Measurements from ENCODE around the gene PID1. TPM values are rescaled to one million over a fixed set of nuclear protein-coding genes. Genes with fewer than 3 reads are reported as not detected.
A peak's percentile ranks its signal among the peaks of the same experiment; 100 is the strongest.

The PID1 gene
- polyA plus RNA-seq, 1 donor from 2014 or later, result not detected

DNA sequence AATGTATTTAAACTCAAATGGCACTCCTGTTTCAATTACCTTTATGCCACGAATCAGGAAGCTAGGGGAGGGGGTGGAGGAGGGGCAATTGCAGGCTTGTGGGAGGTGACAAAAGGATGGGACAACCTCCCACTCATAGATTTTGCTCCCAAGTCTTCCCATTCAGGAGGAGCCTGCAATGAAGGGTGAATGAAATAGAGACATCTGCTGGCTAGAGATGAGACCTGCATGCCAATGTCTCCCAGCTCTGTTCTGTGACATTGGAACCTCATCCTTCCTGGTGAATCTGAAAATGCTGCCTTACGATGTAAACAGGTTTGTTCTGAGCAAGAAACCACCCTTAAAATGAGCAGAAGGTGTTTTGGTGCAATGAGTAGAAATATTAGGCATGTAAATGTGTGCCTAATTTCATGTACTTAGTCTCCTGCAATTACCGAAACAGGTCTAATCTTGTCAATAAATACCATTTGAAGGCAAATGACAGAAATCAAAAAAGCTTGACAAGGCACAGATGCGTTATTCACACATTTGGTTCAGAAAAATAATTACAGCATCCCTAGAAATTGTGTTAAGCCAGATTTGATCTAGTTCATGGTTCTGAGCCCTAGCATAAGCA, 2.7 kb upstream of the PID1 start:
- Mint-ChIP-seq H3K4me3 (no peak overlapping the region), H3K36me3 (no peaks in the 10 kb centered on the region), H3K27me3 (peaks cover 14% of the 10 kb centered on the region), H3K4me1 (peaks cover 0 to 3% (median 0%) of the 10 kb centered on the region in 3 donors), H3K9me3 (no peaks in the 10 kb centered on the region), H3K27ac (no peak overlapping the region)

- no peak overlapping the region for H3K4me3 Mint-ChIP-seq
- peaks cover 0 to 2% (median 0%) of the 10 kb centered on the region in 3 donors for H3K9me3 Mint-ChIP-seq
Measured at GRCh38 chr2:229273006-229273722, 2.1 kb upstream of the PID1 start.

GRCh38 chr2:229269941-229270340, 1.1 kb downstream of the PID1 start:
- peaks cover 14% of the 10 kb centered on the region for H3K27me3 Mint-ChIP-seq
- H3K4me1 Mint-ChIP-seq, result peaks cover 0 to 3% (median 0%) of the 10 kb centered on the region in 3 donors
- H3K4me3 Mint-ChIP-seq, result peak overlapping the region in 1 of 4 donors; percentile 45
- H3K27ac Mint-ChIP-seq, result no peak overlapping the region
- H3K9me3 Mint-ChIP-seq, result peaks cover 0 to 2% (median 0%) of the 10 kb centered on the region in 3 donors
- no peaks in the 10 kb centered on the region for H3K36me3 Mint-ChIP-seq

More at GRCh38 chr2:229273006-229273722, 2.1 kb upstream of the PID1 start:
- no peak overlapping the region for H3K27ac Mint-ChIP-seq
- peaks cover 14% of the 10 kb centered on the region for H3K27me3 Mint-ChIP-seq
- no peaks in the 10 kb centered on the region for H3K36me3 Mint-ChIP-seq
- peaks cover 0 to 3% (median 0%) of the 10 kb centered on the region in 3 donors for H3K4me1 Mint-ChIP-seq

DNA sequence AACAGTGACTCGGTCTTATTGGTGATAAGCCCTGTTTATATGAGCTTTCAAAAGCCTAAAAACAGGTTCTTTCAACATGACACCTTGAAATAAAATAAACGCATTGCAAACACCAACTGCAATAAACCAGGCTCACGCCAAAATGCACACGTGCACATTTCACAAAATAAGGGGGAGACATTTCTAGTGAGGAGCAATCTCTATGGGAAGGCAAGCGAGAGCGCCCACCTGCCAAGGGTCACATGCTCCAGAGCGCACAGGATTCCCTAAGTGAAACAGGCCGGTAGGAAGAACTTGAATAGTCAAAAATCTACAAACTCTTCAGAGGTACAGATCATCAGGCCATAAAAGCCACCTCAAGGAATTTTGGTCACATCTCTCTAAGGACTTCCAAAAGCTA, 1.9 kb downstream of the PID1 start:
- Mint-ChIP-seq H3K4me1 (peaks cover 0 to 3% (median 0%) of the 10 kb centered on the region in 3 donors), H3K36me3 (no peaks in the 10 kb centered on the region), H3K4me3 (no peak overlapping the region), H3K9me3 (peaks cover 0 to 4% (median 0%) of the 10 kb centered on the region in 3 donors), H3K27ac (no peak overlapping the region), H3K27me3 (peaks cover 14% of the 10 kb centered on the region)

DNA sequence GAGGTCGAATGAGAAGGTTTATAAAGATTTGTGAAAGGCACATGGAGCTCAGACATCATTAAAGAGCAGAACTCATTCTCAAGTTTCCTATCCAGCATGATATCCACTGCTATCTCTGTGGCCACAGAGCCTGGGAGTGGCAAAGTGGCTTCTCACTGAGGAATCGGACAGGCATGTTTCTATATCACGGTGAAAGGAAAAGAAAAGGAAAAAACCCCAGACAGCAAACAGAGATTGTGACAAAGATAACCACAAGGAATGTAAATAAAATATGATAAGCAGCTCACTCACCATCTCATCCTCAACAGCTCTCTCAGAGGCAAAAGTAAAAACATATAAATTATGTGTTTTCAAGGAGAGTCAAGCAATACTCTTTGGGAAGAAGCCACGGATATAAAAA, 2.5 kb downstream of the PID1 start:
- Mint-ChIP-seq H3K4me3 (no peak overlapping the region), H3K4me1 (no peaks in the 10 kb centered on the region), H3K27ac (no peak overlapping the region), H3K27me3 (peaks cover 14% of the 10 kb centered on the region), H3K9me3 (peaks cover 0 to 4% (median 0%) of the 10 kb centered on the region in 3 donors), H3K36me3 (no peaks in the 10 kb centered on the region)

- Mint-ChIP-seq H3K27ac (no peak overlapping the region), H3K4me1 (no peaks in the 10 kb centered on the region), H3K4me3 (no peak overlapping the region), H3K36me3 (no peaks in the 10 kb centered on the region), H3K27me3 (peaks cover 9% of the 10 kb centered on the region), H3K9me3 (peaks cover 0 to 4% (median 3%) of the 10 kb centered on the region in 3 donors)
Measured at GRCh38 chr2:229267080-229267479, 4.0 kb downstream of the PID1 start.

DNA sequence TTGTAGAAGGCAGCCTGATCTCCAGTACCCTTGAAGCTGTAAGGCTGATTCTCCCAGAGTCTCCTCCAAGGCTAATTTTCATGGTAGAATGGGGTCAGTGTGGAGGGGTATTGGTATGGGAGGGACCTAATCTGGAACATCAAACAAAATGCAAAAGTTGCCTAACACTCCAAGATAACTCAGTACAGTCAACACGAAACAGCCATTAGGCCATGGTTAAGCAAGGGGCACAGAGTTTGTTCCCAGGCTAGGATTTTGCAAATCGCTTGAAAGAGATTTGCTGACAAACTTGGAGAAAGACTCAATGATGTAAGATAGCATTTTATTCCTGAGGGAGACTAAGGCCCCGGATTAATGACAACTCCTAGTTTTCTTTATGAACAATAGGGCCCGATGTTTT, 5.4 kb downstream of the PID1 start:
- H3K36me3 Mint-ChIP-seq, result no peaks in the 10 kb centered on the region
- peaks cover 3% of the 10 kb centered on the region for H3K27me3 Mint-ChIP-seq
- H3K4me3 Mint-ChIP-seq, result no peak overlapping the region
- H3K4me1 Mint-ChIP-seq, result no peaks in the 10 kb centered on the region
- H3K9me3 Mint-ChIP-seq, result peaks cover 0 to 6% (median 3%) of the 10 kb centered on the region in 3 donors
- no peak overlapping the region for H3K27ac Mint-ChIP-seq

DNA sequence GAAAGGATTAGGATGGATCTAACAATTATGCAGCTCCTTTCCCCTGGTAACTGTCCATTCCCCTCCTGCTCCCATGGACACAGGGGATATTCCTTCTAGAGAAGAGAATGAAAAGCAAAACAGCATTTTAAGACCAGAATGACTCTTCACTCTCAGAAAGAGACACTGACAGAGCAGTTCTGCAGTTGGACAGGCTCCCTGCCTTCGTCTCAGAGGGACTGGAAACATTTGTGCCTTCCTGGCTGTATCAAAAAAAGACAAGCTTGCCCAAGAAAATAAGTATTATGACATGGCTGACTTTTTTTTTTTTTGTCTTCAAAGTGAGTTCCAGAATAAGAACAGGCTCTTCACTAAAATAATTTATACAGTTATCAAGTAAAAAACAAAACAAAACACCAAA, 9.5 kb downstream of the PID1 start:
- H3K27me3 Mint-ChIP-seq, result no peaks in the 10 kb centered on the region
- no peaks in the 10 kb centered on the region for H3K36me3 Mint-ChIP-seq
- no peak overlapping the region for H3K27ac Mint-ChIP-seq
- H3K4me1 Mint-ChIP-seq, result no peaks in the 10 kb centered on the region
- peaks cover 4 to 19% (median 7%) of the 10 kb centered on the region in 3 donors for H3K9me3 Mint-ChIP-seq
- H3K4me3 Mint-ChIP-seq, result no peak overlapping the region

GRCh38 chr2:229261076-229261475, 10.0 kb downstream of the PID1 start:
- H3K27ac Mint-ChIP-seq, result no peak overlapping the region
- H3K27me3 Mint-ChIP-seq, result no peaks in the 10 kb centered on the region
- H3K4me1 Mint-ChIP-seq, result no peaks in the 10 kb centered on the region
- H3K4me3 Mint-ChIP-seq, result no peak overlapping the region
- no peaks in the 10 kb centered on the region for H3K36me3 Mint-ChIP-seq
- peaks cover 4 to 19% (median 7%) of the 10 kb centered on the region in 3 donors for H3K9me3 Mint-ChIP-seq

GRCh38 chr2:229257985-229258384, 13.1 kb downstream of the PID1 start:
- Mint-ChIP-seq H3K4me1 (no peaks in the 10 kb centered on the region), H3K36me3 (no peaks in the 10 kb centered on the region), H3K9me3 (peaks cover 7 to 19% (median 9%) of the 10 kb centered on the region in 3 donors), H3K4me3 (no peak overlapping the region), H3K27ac (no peak overlapping the region), H3K27me3 (peaks cover 1% of the 10 kb centered on the region)

- Mint-ChIP-seq H3K4me3 (no peak overlapping the region), H3K4me1 (no peaks in the 10 kb centered on the region), H3K36me3 (no peaks in the 10 kb centered on the region), H3K27ac (no peak overlapping the region), H3K9me3 (peaks cover 7 to 16% (median 9%) of the 10 kb centered on the region in 3 donors), H3K27me3 (peaks cover 1% of the 10 kb centered on the region)
Measured at GRCh38 chr2:229256376-229256775, 14.7 kb downstream of the PID1 start.

- no peak overlapping the region for H3K27ac Mint-ChIP-seq
- no peaks in the 10 kb centered on the region for H3K36me3 Mint-ChIP-seq
- H3K27me3 Mint-ChIP-seq, result peaks cover 1% of the 10 kb centered on the region
Measured at GRCh38 chr2:229254206-229254605, 16.9 kb downstream of the PID1 start.

DNA sequence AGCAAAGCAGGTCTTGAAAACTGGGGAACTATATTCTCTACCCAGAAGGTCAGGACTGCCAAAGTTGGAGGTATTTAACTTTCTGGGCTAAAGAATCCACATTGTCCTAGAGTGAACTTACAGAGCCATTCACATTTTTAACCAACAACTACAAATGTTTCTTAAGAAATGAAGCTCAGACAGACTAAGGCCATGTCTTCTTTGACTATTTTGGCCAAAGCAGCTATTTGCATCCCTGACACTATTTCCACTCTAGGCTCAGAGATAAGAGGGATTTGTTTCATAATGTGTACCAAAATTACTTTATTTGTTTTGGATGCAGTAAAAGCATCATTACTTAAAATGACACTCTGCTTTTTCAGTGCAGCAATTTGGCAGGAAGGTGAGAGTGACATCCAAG, 18.1 kb downstream of the PID1 start:
- Mint-ChIP-seq H3K4me1 (no peaks in the 10 kb centered on the region), H3K4me3 (no peak overlapping the region), H3K9me3 (peaks cover 4 to 8% (median 5%) of the 10 kb centered on the region in 3 donors), H3K27me3 (peaks cover 1% of the 10 kb centered on the region), H3K36me3 (no peaks in the 10 kb centered on the region), H3K27ac (no peak overlapping the region)

More at GRCh38 chr2:229254206-229254605, 16.9 kb downstream of the PID1 start:
- Mint-ChIP-seq H3K4me3 (no peak overlapping the region), H3K9me3 (peaks cover 4 to 11% (median 7%) of the 10 kb centered on the region in 3 donors), H3K4me1 (no peaks in the 10 kb centered on the region)

DNA sequence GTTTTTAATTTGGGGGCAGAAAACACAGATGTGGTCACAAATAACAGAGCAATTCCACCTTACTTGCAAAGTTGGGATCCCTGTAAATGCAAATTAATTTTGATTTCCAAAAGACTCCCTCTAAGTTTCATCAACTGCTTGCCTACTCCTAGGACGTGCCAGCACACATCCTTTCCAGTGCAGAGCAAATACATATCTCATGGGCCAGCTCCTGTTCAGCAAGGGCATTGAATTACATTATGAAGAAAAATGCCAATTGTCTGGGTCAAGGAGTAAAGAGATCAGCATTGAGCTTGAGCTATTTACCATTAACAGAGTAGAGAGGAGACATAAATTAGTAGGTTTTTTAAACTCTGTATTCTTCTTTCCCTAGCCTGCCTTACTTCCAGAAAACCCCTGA, 18.8 kb downstream of the PID1 start:
- peaks cover 1% of the 10 kb centered on the region for H3K27me3 Mint-ChIP-seq
- H3K36me3 Mint-ChIP-seq, result no peaks in the 10 kb centered on the region
- H3K27ac Mint-ChIP-seq, result no peak overlapping the region
- peaks cover 4 to 7% (median 5%) of the 10 kb centered on the region in 3 donors for H3K9me3 Mint-ChIP-seq
- no peaks in the 10 kb centered on the region for H3K4me1 Mint-ChIP-seq
- H3K4me3 Mint-ChIP-seq, result no peak overlapping the region

GRCh38 chr2:229249536-229249935, 21.6 kb downstream of the PID1 start:
- Mint-ChIP-seq H3K9me3 (peaks cover 2 to 7% (median 3%) of the 10 kb centered on the region in 3 donors), H3K4me3 (no peak overlapping the region), H3K27ac (no peak overlapping the region), H3K27me3 (peaks cover 1% of the 10 kb centered on the region), H3K36me3 (no peaks in the 10 kb centered on the region), H3K4me1 (no peaks in the 10 kb centered on the region)

All from IgD-negative memory B cell (primary cell).